Measurements from ENCODE around the gene SMYD2.

- TF ChIP-seq POLR2AphosphoS5 (IDR thresholded peaks at IDR 0.05; ENCODE audit: low read depth, low read length) (no peak), POLR2A (IDR thresholded peaks at IDR 0.05; ENCODE audit: low read depth, low read length) (no peak)
Measured at GRCh38 chr1:214369364-214369763, 88.4 kb downstream of the SMYD2 start.
